GM21717 (cell line): ENCODE results near the gene WDFY4.

Source experiments
- ATAC-seq: cut with Tn5 transposase; IDR thresholded peaks from one replicate; pipeline ENCODE4 v1.9.1; 2021; ENCODE audit warnings: mild to moderate bottlenecking, moderate library complexity; ENCODE audit not compliant: unreplicated experiment

WDFY4 gene

DNA sequence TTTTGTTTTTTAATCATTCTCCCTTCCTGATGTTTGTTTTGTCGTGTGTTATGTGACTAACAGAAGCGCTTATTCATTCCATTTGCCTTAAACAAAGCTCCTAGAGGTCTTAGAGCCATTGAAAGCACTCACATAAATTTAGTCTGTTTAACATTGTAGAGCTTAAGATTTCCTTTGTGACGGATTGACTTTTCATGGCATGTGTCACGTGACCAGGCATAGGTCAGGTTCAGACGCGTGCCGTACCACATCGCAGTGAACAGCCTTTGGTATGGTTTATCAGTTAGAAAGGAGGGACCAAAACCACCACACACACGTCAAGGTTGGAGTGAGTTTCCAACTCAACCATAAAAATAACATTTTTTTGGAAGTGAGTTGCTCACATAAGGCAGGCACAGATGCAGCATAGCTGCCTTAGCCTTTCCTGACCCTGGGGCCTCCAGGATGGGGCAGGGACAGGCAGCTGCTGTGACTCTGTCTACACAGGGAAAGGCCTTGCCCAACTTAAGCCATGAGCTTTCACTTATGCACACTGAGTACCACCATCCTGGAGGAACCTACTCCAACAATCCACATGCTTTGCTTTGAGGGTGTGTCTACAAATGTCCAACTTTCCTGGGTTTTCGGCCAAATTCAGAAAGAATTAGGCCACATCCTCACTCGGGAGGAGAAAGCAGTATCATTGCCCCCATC, 55.5 kb downstream of the WDFY4 start:
- ATAC-seq: no peak

DNA sequence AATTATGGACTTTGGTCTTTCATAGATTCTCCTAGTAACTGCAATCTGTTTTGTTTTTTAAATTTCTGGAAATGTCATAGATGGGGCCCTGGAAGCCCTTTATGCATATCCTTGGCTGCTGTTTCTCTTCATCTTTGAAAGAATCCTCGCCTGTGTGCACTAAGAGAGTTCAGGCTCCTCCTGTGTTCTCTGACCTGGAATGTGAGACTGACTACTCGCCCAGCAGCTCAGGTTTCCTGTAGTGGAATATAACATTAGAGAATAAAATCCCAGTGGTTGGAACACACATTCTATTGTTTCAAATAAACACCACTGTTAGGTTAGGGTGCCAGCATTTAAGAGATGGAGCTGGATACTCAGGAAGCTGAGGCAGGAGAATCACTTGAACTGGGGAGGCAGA, 56.3 kb downstream of the WDFY4 start:
- ATAC-seq: no peak

DNA sequence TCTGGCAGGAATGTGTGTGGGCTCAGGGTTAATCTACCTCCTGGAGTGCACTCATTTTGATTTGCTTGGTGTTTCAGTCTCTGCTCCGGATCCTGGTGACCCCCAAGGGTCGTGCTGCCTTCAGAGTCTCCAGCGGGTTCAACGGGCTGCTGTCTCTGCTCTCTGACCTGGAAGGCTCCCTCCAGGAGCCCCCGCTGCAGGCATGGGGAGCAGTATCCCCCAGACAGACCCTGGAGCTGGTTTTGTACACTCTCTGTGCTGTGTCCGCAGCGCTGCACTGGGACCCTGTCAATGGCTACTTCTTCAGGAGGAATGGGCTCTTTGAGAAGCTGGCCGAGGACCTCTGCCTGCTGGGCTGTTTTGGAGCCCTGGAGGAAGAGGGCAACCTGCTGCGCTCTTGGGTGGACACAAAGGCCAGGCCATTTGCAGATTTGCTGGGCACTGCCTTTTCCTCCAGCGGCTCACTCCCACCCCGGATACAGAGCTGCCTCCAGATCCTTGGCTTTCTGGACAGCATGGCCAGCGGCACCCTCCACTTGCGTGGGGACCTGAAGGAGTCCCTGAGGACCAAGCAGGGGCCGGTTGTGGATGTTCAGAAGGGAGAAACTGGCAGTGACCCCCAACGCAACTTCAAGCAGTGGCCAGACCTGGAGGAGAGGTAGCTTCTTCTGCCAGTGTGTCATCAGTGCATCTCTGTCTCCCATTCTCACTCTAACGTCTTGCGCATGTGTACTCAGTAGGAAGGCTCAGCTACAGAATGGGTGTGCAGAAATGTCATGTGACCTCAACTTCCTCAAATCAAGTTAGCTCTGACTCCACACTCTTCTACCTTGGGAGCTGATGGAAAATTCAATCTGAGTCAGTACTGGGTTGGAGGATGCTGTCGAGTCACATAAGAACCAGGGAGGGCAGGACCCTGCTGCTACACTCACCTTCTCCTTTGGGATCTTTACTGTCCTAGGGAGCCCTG, 58.5 kb downstream of the WDFY4 start:
- no peak for ATAC-seq

DNA sequence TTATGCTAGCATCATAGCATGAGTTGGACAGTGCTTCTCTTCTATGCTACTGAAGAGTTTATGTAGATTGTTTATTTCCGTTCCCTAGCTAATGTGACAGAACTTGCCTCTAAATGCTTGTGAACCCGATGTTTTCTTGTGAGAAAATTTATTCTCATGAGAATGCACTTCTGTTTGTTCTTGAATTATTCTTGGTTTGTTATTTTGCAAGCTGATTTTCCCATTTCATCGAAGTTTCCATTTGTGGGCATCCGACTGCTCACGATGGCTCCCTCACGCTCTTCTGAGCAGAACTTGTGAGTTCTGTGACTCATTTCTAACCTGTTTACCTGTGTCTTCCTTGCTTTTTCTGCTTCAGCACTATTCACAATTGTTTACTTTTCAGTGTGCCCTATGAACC, 59.9 kb downstream of the WDFY4 start:
- ATAC-seq: no peak

DNA sequence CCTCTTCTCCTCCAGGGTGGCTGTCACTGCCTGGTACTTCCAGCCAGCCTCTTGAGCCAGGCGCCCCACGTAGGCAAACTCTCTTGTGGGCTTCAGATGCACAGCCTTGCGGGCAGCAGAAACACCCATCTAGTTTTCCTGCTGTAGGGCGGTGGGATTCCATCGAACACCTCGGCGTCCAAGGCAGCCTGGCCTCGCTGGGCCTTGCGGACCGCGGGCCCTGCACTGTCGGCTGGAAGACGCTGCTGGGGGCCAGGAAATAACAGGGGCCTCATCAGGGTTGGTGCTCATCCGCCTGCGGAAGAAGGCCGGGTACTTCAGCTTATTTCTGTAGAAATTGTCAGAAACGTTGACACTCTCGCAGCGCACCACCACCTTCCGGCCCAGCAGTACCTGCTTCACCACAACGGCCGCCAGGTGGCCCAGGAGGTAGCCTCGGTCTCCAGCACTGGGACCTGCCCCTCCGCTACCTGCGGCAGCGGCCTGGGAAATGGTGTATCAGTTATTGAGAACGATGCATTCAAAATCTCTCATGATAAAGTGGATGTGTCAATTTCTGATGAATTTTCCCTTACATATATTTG, 61.1 kb downstream of the WDFY4 start:
- no peak for ATAC-seq

DNA sequence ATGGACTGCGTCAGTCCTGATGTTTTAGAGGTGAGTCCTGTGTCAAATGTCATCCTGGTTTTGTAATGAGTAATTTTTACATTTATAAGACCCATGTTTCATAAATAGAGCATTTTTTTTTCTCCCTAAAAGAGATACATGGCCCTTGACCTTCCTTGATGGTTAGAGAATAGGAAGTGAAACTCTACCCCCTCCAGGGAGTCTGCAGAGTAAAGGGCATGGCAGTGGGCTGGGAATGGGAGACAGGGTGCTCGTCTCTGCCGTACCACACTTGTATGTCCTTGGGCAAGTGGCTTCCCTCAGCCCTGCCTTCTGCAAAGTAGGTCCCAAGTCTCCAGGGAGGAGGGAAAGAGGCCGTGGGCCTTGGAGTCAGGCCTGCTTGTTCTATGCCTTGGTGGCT, 63.9 kb downstream of the WDFY4 start:
- no peak for ATAC-seq

DNA sequence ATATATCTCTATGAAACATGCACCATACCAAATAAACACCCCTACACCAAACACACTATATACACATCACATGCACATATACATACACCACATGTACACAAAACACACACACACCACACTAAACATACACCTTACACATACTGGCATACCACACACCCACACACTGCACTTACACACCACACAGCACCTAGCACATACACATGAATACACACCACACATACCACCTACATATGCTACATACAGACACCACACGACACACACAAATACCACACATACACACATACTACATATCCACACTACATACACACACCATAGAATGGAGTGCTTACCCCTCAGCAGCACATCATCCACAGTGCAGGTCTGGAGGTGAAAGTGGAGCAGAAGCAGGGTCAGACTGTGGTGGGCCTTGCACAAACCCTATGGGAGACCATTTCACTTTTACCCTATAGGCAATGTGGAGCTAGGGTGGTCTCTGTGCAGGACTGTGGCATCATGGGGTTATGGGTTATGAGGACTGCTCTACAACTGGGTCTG, 64.6 kb downstream of the WDFY4 start:
- ATAC-seq: no peak

DNA sequence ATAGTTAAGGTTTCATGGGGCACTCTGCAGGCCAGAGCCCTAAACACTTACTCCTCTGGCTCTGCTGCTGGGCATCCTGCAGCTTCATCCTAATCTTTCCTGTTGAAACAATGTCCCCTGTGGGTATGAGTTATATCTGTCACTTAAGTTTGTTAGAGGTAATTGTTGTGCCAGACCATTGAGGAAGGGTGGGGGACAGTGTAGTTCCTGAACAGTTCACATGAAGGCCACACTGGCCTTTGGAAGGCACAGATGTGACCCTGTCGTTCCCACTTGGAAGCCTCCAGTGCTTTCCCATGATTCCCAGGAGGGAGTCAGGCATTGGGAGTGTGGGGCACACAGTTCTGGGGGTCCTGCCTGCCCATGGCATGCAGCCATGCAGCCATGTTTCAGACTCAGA, 65.3 kb downstream of the WDFY4 start:
- ATAC-seq: no peak

DNA sequence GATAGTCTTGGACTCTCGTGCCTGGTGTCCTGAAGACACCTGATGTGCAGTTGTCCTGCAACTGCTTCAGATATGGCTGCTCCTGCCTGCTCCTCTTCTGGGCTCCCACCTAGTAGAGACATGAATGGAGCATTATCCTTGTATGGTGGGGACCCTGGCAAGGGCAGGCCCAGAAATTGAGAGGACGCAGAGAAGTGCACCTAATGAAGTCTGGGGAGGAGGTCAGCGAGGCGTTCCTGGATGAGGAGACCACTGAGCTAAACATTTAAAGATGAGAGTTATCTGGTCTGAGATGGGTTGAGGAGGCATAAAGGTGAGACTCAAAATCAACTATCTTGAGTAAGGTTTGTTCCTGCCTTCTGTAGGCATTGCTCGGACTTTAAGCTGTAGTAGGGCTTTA, 66.3 kb downstream of the WDFY4 start:
- no peak for ATAC-seq

DNA sequence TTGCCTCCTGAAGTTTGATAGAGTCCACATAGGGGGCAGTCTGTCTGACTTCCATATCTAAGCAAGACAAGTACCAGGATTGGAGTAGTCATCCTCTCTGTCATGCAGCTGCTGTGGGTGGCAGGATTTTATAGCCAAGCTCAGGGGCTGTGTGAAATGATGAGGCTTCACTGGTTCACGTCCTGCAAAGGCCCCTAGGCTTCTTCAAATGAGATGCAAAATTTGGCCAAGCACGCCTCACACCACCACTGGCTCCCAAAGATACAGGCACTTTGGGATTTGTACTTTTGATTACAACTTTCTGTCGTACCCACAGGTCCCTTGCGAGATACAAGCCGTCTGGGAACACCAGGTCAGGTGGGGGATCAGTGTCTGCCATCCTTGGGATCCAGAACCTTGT, 67.1 kb downstream of the WDFY4 start:
- ATAC-seq: no peak

DNA sequence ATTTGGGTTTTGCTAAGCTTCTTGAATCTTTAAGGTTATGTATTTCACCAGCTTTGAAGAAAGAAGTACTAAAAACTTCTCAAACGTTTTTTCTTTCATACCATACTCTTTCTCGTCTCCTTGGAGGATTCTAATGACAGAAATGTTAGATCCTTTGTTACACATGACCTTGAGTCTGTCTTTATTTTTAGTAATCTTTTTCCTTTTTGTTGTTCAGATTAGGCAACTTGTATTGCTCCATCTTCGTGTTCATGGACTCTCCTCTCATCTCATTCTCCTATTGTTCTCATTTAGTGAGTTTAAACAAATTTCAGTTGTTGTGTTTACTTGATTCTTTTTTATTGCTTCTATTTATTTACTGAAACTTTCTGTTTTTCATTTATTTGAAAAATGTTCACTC, 73.7 kb downstream of the WDFY4 start:
- ATAC-seq: no peak

DNA sequence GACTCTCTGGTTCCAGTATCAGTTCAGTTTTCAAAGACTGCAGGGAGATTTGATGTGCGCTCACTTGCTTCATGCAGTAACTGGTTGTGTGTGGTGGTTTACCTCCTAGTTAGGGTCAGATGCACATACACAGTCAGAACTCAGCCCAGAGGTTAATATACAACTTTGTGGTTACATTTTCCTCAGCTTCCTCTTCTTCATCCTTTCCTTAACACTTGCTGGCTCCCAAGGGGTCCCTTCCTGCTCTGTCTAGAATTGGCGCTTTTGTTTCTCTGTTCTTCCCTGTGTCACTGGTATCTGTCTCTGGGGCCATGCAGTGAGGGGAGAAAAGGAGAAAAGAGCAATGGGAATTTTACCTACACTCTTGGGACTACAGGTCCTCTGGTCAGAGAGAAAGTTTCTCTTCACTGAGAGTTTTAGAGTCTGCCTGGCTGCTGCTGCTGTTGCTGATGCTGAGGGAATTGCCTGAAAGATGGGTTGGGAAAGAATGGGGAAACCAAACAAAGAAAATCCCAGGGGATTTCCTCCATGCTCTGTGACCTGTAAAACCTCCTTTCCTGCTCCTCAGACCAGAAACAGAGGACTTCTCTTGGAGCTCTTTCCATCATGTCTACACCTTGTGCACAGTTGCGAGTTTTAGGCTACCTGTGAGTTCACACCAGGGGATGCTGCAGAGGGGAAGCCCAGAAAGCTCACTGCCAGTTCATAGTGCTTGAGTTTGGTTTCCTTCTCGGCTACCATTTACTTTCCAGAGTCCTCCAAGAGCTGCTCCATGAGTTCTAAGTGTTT, 74.6 kb downstream of the WDFY4 start:
- ATAC-seq: peak; percentile 81

DNA sequence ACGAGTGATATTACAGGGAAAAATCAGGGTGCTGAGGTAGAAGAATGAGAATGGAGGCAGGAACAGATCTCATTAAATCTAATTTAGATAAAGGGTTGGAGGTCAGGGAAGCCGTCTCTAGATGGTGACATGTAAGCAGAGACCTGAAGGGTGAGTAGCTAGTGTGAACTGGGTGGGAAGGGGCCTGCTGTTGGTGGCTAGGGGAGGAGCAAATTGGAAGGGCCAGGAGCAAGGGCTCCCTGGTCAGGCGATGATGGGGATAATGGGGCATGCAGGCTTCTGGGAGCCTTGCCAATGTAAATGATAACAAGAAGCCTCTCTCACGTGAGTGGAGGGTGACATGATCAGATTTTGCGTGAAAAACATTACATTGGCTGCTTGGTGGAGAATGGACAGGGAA, 76.3 kb downstream of the WDFY4 start:
- no peak for ATAC-seq

DNA sequence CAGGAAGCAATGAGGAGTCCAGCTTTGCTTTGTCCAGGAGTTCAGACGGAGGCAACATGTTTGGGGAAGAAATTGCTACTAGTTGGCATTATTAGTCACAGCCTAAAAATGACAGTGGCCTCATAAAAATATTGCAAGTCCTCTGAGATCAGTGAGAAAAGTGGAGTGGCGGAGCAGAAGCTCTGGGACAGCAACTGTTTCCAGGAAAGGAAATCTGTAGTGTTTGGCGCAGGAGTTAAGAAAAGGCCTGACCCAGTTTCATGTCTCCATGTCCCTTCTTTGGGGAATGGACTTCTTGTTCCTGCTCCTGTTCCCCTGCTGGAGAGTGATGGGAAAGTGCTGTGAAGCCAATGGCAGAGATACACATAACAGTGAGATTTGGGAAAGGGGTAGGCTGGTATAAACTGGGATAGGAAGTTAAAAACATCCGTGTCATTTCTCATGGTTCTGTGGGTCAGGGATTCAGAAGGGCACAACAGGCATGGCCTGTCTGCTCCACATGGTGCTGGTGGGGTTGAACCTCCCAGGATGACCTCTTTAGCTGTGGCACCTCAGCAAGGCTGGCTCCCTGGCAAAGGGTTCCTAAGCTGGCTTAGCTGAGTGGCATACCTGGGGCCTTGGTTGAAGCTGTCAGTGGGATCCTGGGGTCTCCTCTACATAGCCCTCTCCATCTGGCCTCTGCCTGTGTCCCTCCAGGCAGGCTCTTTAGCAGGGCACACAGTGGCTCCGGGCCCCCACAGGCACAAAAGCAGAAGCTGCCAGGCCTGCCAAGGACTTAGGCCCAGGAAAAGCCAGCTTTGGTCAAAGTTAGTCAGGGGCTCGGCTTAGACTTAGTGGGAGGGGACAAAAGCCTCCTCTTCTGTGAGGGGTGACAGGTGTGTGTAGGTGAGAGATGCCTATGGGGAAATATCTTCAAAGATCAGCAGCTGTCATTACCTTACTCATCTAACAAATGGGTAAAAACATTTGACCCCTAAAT, 77.7 kb downstream of the WDFY4 start:
- ATAC-seq: no peak

DNA sequence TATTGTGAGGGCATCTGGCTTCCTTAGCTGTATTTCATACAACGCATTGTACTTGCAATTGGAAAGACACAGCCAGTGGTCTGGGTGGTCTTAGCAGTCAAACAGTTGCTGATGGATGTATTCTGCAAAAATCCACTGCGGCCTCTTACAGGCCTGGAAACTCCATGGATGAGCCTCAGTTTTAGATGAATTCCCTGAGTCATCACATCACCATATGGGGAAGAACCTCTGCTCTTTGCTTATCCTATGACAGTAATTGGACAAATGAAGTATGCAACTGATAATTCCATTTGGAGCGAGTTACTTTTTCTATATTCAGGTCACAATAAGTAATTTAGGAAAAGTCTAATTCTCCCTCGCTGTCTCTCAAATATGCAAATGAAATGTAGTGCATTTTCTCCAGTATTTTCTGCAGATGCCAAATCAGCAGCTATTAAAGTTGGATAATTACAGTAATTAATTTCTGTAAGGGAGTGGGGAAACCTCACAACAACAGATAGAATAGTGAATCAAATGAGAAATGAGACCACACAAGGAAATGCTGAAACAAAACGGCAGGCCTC, 78.8 kb downstream of the WDFY4 start:
- ATAC-seq: no peak

DNA sequence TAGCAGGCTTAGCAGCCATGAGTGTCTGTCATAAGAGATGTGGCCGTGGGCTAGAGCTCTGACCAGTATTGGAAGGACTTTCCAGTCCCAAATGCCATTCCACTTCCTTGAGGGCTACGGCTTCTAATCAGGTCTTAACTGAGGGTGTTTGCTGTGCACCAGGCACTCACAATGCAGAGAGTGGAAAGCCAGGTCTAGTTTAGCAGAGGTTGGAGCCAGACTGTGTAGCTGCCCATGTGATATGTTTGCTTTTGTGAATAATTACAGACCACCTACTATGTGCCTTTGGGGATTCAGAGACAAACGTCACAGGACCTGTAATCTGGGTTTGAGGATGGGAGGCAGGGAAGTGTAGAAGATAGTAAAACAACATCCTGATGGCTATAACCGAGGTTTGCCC, 79.8 kb downstream of the WDFY4 start:
- ATAC-seq: no peak

DNA sequence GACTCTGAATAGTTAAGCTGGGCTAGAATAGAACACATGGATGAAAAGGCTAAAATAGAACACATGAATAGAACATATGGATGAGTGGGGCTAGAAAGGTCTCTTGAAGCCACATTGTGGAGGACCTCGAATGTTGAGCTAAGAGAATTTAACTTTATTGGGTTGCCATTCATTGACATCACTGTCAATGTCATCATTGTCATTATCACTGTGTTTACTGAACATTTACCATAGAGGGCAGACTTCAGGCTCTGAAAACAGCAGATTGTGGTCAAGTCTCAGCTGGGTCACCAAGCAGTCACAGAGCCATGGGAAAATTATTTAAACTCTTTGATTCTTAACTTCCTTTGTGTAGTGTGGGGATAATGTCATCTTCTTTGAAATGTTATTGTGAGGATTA, 80.4 kb downstream of the WDFY4 start:
- no peak for ATAC-seq

DNA sequence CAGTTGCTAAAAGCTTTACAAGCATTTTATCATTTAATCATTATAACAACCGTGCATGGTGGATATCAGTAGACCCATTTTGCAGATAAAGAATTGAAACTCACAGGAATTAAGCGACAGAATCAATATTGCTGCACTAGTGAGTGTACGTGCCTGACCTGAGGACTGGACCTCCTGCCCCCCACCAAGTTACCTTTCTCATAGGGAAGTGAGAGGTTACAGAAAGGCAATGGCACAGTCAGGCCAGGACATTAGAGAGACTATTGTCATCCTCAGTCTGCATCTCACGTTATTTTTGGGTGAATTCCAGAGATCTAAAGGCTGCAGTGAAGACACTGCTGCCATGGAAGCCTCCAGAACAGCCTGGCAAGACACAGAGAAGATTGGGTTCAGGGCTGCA, 80.9 kb downstream of the WDFY4 start:
- no peak for ATAC-seq

DNA sequence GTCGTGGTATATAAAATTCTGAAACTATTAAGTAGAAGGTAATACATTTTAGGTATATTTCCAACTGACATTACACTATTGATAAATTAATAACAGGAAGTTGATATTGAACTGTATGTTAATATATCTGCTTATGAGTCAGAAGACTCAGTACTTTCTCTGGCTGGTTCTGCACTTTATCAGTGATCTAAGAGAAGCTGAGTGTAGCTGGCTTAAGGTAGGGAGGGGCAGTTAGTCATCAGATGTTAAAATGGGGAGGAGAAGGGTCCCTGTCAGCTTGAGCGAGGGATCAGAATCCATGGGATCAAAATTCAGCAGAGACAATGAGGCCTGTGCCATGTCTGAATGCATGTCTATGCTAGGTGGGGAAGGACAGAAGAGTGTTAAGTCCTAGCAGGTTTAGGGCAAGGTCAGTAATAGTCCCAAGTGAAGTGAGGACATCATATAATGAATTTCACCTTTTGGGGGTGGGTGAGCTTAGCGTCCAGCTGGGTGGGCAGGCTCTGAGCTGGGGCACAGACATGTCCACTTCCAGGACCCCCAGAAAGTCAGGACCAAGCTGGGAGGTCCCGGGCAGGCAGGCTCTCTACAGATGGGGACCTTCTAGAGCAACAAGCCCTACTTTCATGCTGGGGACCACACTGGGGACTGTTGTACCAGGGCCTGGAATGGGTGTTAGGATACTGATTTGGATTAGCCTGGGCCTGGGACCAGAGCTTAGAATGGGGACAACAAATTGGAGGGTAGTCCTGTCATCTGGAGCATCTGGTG, 82.9 kb downstream of the WDFY4 start:
- ATAC-seq: no peak
